ENCODE data around the gene SLC35F1. TPM values are rescaled to one million over a fixed set of nuclear protein-coding genes. Genes with fewer than 3 reads are reported as not detected.

SLC35F1 gene
- total and polyA plus RNA-seq, 4 donors = 0.01 to 0.09 (median 0.08) TPM; not detected in 1

- DNase-seq (ENCODE audit: low spot score) = no peak
- TF ChIP-seq FOXA2 (IDR thresholded peaks at IDR 0.05) (no peak), RXRA (IDR thresholded peaks at IDR 0.05) (no peak), HNF4G (IDR thresholded peaks at IDR 0.05) (no peak), HNF4A (conservative IDR thresholded peaks at IDR 0.05) (no peak), GABPA (IDR thresholded peaks at IDR 0.05 in 1 of 2, conservative IDR thresholded peaks at IDR 0.05 in 1 of 2) (no peak), ATF3 (IDR thresholded peaks at IDR 0.05) (no peak), MAX (IDR thresholded peaks at IDR 0.05) (no peak)
- 25% methylated on average over 3 of the region's 3 CpGs for WGBS
These were observed 25.6 kb downstream of the SLC35F1 start for GRCh38 chr6:117932676-117933075.

GRCh38 chr6:117933471-117933870 lies 26.4 kb downstream of the SLC35F1 start:
- H3K9ac ChIP-seq (ENCODE audit: low read depth in 1 of 2, low read length in 2 of 2) = no peak overlapping the region
- TF ChIP-seq TAF1 (conservative IDR thresholded peaks at IDR 0.05) (no peak), FOXA1 (IDR thresholded peaks at IDR 0.05) (no peak), JUND (IDR thresholded peaks at IDR 0.05) (no peak), RXRA (IDR thresholded peaks at IDR 0.05) (no peak), EGR1 (IDR thresholded peaks at IDR 0.05; ENCODE audit: low read depth in 2 of 2) (no peak), REST (IDR thresholded peaks at IDR 0.05) (no peak), ATF3 (IDR thresholded peaks at IDR 0.05) (no peak), FOXA2 (IDR thresholded peaks at IDR 0.05) (no peak), NR2F2 (IDR thresholded peaks at IDR 0.05) (no peak), SP1 (IDR thresholded peaks at IDR 0.05) (no peak), ZBTB33 (IDR thresholded peaks at IDR 0.05) (no peak)
- H3K27me3 ChIP-seq (ENCODE audit: control insufficient read depth in 4 of 4, insufficient read depth in 4 of 4, low read length in 3 of 4) = no peaks in the 10 kb centered on the region
- no peak overlapping the region for H3K27ac ChIP-seq (ENCODE audit: low read depth in 1 of 2, low read length in 2 of 2)
- peaks cover 0 to 2% (median 0%) of the 10 kb centered on the region in 4 donors for H3K4me1 ChIP-seq (ENCODE audit: control insufficient read depth in 4 of 4, insufficient read depth in 4 of 4, low read length in 3 of 4)
- peaks cover 0 to 15% (median 4%) of the 10 kb centered on the region in 4 donors for H3K9me3 ChIP-seq (ENCODE audit: control insufficient read depth in 4 of 4, low read length in 3 of 4)
- H3K36me3 ChIP-seq (ENCODE audit: control insufficient read depth in 4 of 4, insufficient read depth in 3 of 4, low read depth in 1 of 4, low read length in 3 of 4) = no peaks in the 10 kb centered on the region
- WGBS = 73% methylated on average over 4 of the region's 4 CpGs
- no peak for DNase-seq (ENCODE audit: low spot score)
- H3K4me3 ChIP-seq (ENCODE audit: low read depth in 1 of 3, low read length in 3 of 3) = no peak overlapping the region

More at GRCh38 chr6:117932676-117933075, 25.6 kb downstream of the SLC35F1 start:
- Histone ChIP-seq H3K27ac (ENCODE audit: low read depth in 1 of 2, low read length in 2 of 2) (no peak overlapping the region), H3K27me3 (ENCODE audit: control insufficient read depth in 4 of 4, insufficient read depth in 4 of 4, low read length in 3 of 4) (no peaks in the 10 kb centered on the region), H3K36me3 (ENCODE audit: control insufficient read depth in 4 of 4, insufficient read depth in 3 of 4, low read depth in 1 of 4, low read length in 3 of 4) (no peaks in the 10 kb centered on the region), H3K4me3 (ENCODE audit: low read depth in 1 of 3, low read length in 3 of 3) (no peak overlapping the region), H3K9me3 (ENCODE audit: control insufficient read depth in 4 of 4, low read length in 3 of 4) (peaks cover 0 to 15% (median 4%) of the 10 kb centered on the region in 4 donors), H3K4me1 (ENCODE audit: control insufficient read depth in 4 of 4, insufficient read depth in 4 of 4, low read length in 3 of 4) (peaks cover 0 to 2% (median 0%) of the 10 kb centered on the region in 4 donors), H3K9ac (ENCODE audit: low read depth in 1 of 2, low read length in 2 of 2) (no peak overlapping the region)

Measured in liver (tissue), 9 donors.